ENCODE measurements around the gene FAM174B.

- TF ChIP-seq POLR2AphosphoS5 (IDR thresholded peaks at IDR 0.05; ENCODE audit: low read depth, low read length) (no peak), POLR2A (IDR thresholded peaks at IDR 0.05; ENCODE audit: low read depth, low read length) (no peak), TAF1 (IDR thresholded peaks at IDR 0.05; ENCODE audit: borderline replicate concordance, low read depth, low read length) (no peak)
Measured at GRCh38 chr15:92606126-92606835, 49.3 kb downstream of the FAM174B start.

All from GM12892 (cell line).